CD4-positive, alpha-beta memory T cell (primary cell): Measurements from ENCODE around the gene EPHB1. TPM values are rescaled to one million over a fixed set of nuclear protein-coding genes. Genes with fewer than 3 reads are reported as not detected.
A peak's percentile ranks its signal among the peaks of the same experiment; 100 is the strongest.

Experiments
- CTCF ChIA-PET: fragments of 350-600 bp; sonication (Branson Sonifier 250); formaldehyde crosslinking; loops from one replicate; lab custom pipeline; 2021; ENCODE audit warnings: inconsistent platforms; ENCODE audit not compliant: partially characterized antibody; lab: Charles Lee
- POLR2A ChIA-PET: fragments of 350-600 bp; sonication (Branson Sonifier 250); formaldehyde crosslinking; loops from one replicate; lab custom pipeline; 2021; ENCODE audit not compliant: partially characterized antibody; lab: Charles Lee
- DNase-seq, 5 donors: peaks; one replicate each; pipeline versions ENCODE4 v3.0.0 to v3.0.0-alpha.2; 2020 to 2022; ENCODE audit warnings: mixed read lengths in 1 of 5
- H3K27ac ChIP-seq: one replicate; pipeline ENCODE4 v1.7.0; 2013; ENCODE audit warnings: low read depth, low read length
- H3K27me3 ChIP-seq: 2 replicates; pipeline ENCODE4 v1.7.0; 2013; ENCODE audit warnings: mild to moderate bottlenecking, low read length, moderate library complexity; ENCODE audit not compliant: insufficient read depth
- H3K36me3 ChIP-seq: 2 replicates; pipeline ENCODE4 v1.7.0; 2013; ENCODE audit warnings: mild to moderate bottlenecking, low read length, moderate library complexity; ENCODE audit not compliant: insufficient read depth
- H3K4me1 ChIP-seq: 2 replicates; pipeline ENCODE4 v1.7.0; 2013; ENCODE audit warnings: mild to moderate bottlenecking, low read length, moderate library complexity; ENCODE audit not compliant: insufficient read depth
- H3K4me3 ChIP-seq, 2 donors: one replicate each; pipeline ENCODE4 v1.7.0; 2013; ENCODE audit warnings: low read length in 2 of 2, mild to moderate bottlenecking in 1 of 2
- H3K9me3 ChIP-seq, 2 donors: one replicate each; pipeline ENCODE4 v1.7.0; 2013; ENCODE audit warnings: low read length in 2 of 2, control low read depth in 1 of 2; ENCODE audit not compliant: control insufficient read depth in 1 of 2
- H3K27ac Mint-ChIP-seq, 7 donors: one replicate each; pipeline ENCODE4 v1.8.0; 2020 to 2021; ENCODE audit warnings: mixed read lengths in 7 of 7, mild to moderate bottlenecking in 6 of 7, inconsistent platforms in 3 of 7, moderate library complexity in 3 of 7
- H3K27me3 Mint-ChIP-seq, 2 donors: one replicate each; pipeline ENCODE4 v1.8.0; 2020 to 2021; ENCODE audit warnings: mixed read lengths in 2 of 2
- H3K36me3 Mint-ChIP-seq, 2 donors: one replicate each; pipeline ENCODE4 v1.8.0; 2020 to 2021; ENCODE audit warnings: mixed read lengths in 2 of 2, inconsistent platforms in 1 of 2, mild to moderate bottlenecking in 1 of 2
- H3K4me1 Mint-ChIP-seq, 4 donors: one replicate each; pipeline ENCODE4 v1.8.0; 2020 to 2021; ENCODE audit warnings: mixed read lengths in 4 of 4, mild to moderate bottlenecking in 1 of 4
- H3K4me3 Mint-ChIP-seq, 8 donors: one replicate each; pipeline ENCODE4 v1.8.0; 2020 to 2021; ENCODE audit warnings: mixed read lengths in 8 of 8, mild to moderate bottlenecking in 7 of 8, moderate library complexity in 6 of 8, inconsistent platforms in 3 of 8
- H3K9me3 Mint-ChIP-seq, 8 donors: one replicate each; pipeline ENCODE4 v1.8.0; 2020 to 2021; ENCODE audit warnings: mixed read lengths in 8 of 8, mild to moderate bottlenecking in 5 of 8, inconsistent platforms in 3 of 8, moderate library complexity in 1 of 8
- intact Hi-C: fragments of 100-400 bp; cut with micrococcal nuclease; formaldehyde crosslinking; loops from one replicate; pipeline ENCODE4 v1.15.1; 2023
- polyA plus RNA-seq, 2 donors: library from polyadenylated mRNA; unstranded; fragments of 300-500 nt; fragmentation: Illumina TruSeq; gene quantifications; one replicate each; pipeline ENCODE4 v1.2.3, GENCODE V29; 2021
- total RNA-seq, 2 experiments: library from RNA; stranded (reverse); gene quantifications; one replicate each; pipeline ENCODE4 v1.2.3, GENCODE V29; 2021

EPHB1 gene
- under 1 TPM in 1 of 2 experiments, not detected in 1; 0.69 TPM for total RNA-seq
- under 1 TPM; 0.30 to 0.43 TPM for polyA plus RNA-seq

DNA sequence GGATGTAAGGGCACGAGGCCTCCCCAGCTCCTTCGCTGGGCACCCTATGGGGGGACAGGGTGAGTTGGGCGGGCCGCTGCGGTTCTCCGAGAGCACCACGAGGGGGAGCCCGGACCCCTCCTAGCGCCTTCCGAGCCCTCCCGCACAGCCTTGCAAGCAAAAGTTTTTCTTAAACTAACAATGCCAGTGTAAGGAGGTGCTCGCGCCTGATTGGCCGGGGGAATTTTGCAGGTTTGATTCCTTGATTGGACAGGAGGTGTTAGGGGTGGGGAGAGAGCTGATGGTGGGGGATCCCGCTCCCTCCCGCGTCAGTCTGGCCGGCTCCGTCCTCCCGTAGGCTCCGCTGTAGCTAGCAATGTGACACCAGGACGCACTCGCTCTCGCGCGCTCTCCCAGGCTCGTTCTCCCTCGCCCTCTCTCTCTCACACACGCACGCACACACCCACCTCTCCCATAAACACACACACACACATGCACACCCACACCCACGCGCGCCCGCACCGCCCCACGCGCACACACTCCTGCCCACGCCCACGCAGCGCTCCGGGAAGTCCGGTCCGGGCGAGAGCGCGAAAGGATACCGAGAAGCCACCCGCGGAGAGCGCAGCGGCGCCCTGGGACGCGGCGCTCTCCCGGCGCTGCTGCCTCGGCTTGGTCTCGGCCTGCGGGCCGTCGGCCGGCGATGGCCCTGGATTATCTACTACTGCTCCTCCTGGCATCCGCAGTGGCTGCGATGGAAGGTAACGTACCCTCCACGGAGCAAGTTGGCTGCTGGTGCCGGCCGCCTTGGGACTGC is at the start of gene EPHB1:
Gene EPHB1, plus strand, starts transcription at position 311 of the 796 bp plus-strand sequence.
- peak; percentile 29 to 44 (median 38) for DNase-seq
- peak within 1 kb of the TSS; percentile 83 to 92 (median 87) for H3K4me3 Mint-ChIP-seq
- Histone ChIP-seq H3K4me1 (no peaks in the 10 kb centered on the region), H3K27me3 (no peaks in the 10 kb centered on the region), H3K9me3 (no peaks in the 10 kb centered on the region), H3K27ac (no peak within 1 kb of the TSS), H3K36me3 (no peaks in the 10 kb centered on the region), H3K4me3 (peak within 1 kb of the TSS in 1 of 2 donors; percentile 28)
- intact Hi-C loops, result loop anchor here (5.0 kb wide), 1 partner anchor 1247 kb away; no protein-coding TSS in a partner anchor
- H3K27me3 Mint-ChIP-seq, result peaks cover 33 to 39% of the 10 kb centered on the region in 2 donors
- H3K27ac Mint-ChIP-seq, result peak within 1 kb of the TSS in 1 of 7 donors; percentile 67
- ChIA-PET POLR2A (no interaction called here), CTCF (interaction anchor here (0.5 to 1.5 kb wide), 4 partner anchors 9 to 1248 kb away, joined by 3 to 10 read pairs (median 3); no protein-coding TSS in a partner anchor)
- H3K36me3 Mint-ChIP-seq, result no peaks in the 10 kb centered on the region
- peaks cover 7 to 17% (median 11%) of the 10 kb centered on the region in 4 donors for H3K4me1 Mint-ChIP-seq
- H3K9me3 Mint-ChIP-seq, result no peaks in the 10 kb centered on the region

DNA sequence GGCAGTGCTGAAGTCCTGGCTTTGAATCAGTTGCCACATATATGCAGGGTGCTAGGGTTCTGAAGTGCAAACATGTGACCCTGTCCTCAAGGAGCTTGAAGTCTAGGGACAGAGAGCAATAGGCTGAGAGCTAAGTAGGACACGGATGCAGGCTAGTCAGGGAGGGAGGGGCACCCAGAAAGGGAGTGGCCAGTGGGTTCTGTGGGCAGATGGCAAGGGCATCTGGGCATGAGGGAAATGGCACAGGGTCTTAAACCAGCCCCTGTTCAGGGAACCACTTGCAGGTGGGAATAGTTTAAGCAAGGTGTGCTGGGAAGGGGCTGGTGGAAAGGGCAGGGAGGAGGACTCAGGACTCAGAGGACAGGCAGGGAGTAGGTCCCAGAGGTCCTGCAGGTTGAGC is 46.4 kb upstream of the EPHB1 start:
- Mint-ChIP-seq H3K4me3 (peak overlapping the region in 1 of 8 donors; percentile 7), H3K27me3 (peaks cover 2 to 7% of the 10 kb centered on the region in 2 donors), H3K4me1 (no peaks in the 10 kb centered on the region), H3K36me3 (no peaks in the 10 kb centered on the region), H3K27ac (no peak overlapping the region), H3K9me3 (peaks cover 0 to 3% (median 0%) of the 10 kb centered on the region in 8 donors)
- no peaks in the 10 kb centered on the region for H3K36me3 ChIP-seq
- intact Hi-C loops, result no loop called here
- H3K4me1 ChIP-seq, result no peaks in the 10 kb centered on the region
- ChIA-PET CTCF (no interaction called here), POLR2A (no interaction called here)
- no peak for DNase-seq
- no peak overlapping the region for H3K4me3 ChIP-seq
- H3K27me3 ChIP-seq, result no peaks in the 10 kb centered on the region
- H3K27ac ChIP-seq, result no peak overlapping the region
- H3K9me3 ChIP-seq, result no peaks in the 10 kb centered on the region

DNA sequence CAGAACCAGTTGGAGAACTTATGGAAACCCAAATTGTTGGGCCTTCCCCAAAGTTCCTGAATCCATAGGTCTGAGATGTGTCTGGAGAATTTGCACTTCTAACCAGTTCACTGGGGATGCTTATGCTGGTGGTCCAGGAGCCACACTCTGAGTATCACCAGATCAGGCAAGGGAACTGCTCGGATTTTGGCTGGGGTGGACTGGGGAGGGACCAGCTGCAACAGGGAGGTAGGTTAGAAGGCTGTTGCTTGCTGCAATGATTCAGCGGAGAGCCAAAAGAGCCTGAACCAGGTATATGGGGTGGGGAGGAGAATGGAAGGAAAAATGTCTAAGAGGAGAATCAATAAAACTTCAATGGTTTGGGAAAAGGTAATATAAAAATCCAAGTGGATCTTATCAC is 45.9 kb upstream of the EPHB1 start:
- Mint-ChIP-seq H3K27me3 (peaks cover 2 to 7% of the 10 kb centered on the region in 2 donors), H3K27ac (no peak overlapping the region), H3K9me3 (peaks cover 0 to 3% (median 0%) of the 10 kb centered on the region in 8 donors), H3K4me3 (no peak overlapping the region), H3K36me3 (no peaks in the 10 kb centered on the region), H3K4me1 (no peaks in the 10 kb centered on the region)
- Histone ChIP-seq H3K27me3 (no peaks in the 10 kb centered on the region), H3K36me3 (no peaks in the 10 kb centered on the region), H3K9me3 (no peaks in the 10 kb centered on the region), H3K27ac (no peak overlapping the region), H3K4me3 (no peak overlapping the region), H3K4me1 (no peaks in the 10 kb centered on the region)
- POLR2A ChIA-PET, result no interaction called here
- CTCF ChIA-PET, result no interaction called here
- no peak for DNase-seq
- intact Hi-C loops, result no loop called here

DNA sequence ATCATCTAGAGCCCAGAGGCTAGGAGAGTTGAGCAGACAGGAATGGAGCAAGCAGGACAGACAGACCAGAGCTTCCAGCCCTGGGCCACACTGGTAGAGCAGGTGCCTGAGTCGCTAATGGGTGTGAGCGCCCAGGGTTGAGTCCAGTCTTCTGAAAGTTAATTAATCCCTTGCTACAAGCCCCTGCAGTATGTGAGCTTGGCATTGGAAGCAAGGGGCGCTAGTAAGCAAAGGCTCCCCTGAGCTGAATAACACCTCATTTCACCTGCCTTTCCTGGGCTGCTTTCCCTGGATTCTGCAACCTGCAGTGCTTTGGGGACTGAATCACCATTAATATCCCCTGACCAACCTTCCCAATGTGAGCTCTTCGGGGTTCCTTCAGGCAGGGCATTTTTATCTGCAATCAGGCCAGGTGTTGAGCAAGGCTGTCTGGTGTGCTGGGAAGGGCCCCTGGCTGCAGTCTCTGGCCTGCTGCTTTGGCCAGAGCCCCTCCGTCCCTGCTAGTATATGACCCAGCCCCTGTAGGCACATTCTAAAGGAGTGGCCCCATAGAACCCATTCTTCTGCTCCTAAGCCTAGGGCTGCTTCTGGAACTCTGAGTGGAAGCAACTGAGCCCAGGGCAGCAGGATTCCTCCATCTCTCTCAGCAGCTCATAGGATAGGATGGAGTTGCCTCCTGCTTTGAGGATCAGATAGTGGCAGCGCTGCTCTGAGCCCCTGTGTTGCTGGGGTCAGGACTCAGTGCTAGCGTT is 45.1 kb upstream of the EPHB1 start:
- no peak for DNase-seq
- H3K9me3 ChIP-seq, result no peaks in the 10 kb centered on the region
- no peaks in the 10 kb centered on the region for H3K4me1 ChIP-seq
- Mint-ChIP-seq H3K4me3 (no peak overlapping the region), H3K9me3 (peaks cover 0 to 3% (median 0%) of the 10 kb centered on the region in 8 donors), H3K27ac (no peak overlapping the region), H3K4me1 (no peaks in the 10 kb centered on the region), H3K27me3 (peaks cover 2 to 7% of the 10 kb centered on the region in 2 donors), H3K36me3 (no peaks in the 10 kb centered on the region)
- ChIA-PET CTCF (no interaction called here), POLR2A (no interaction called here)
- no peaks in the 10 kb centered on the region for H3K27me3 ChIP-seq
- intact Hi-C loops, result no loop called here
- no peaks in the 10 kb centered on the region for H3K36me3 ChIP-seq
- H3K4me3 ChIP-seq, result no peak overlapping the region
- no peak overlapping the region for H3K27ac ChIP-seq

DNA sequence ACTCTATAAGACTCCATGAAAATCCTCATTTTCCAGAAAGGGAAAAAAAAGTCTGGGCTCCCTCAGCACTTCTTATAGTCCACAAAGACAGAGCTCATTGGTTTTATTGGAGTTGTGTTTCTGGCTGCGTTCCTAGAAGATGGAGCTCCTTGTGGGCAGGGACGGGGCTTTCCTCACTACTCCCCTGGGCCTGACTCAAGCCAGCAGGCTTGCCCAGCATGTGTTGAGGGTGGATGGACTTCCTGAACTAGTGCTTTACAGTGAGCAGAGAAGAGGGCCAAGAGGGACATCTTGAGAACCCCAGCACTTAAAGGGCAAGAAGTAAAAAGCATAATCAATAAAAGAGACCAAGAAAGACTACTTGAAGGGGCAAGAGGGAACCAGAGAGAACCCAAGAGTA is 43.2 kb upstream of the EPHB1 start:
- CTCF ChIA-PET, result no interaction called here
- intact Hi-C loops, result no loop called here
- Histone ChIP-seq H3K9me3 (no peaks in the 10 kb centered on the region), H3K4me3 (no peak overlapping the region), H3K27ac (no peak overlapping the region), H3K27me3 (no peaks in the 10 kb centered on the region), H3K36me3 (no peaks in the 10 kb centered on the region), H3K4me1 (no peaks in the 10 kb centered on the region)
- DNase-seq, result no peak
- Mint-ChIP-seq H3K27me3 (peaks cover 4 to 11% of the 10 kb centered on the region in 2 donors), H3K4me1 (no peaks in the 10 kb centered on the region), H3K9me3 (peaks cover 0 to 3% (median 0%) of the 10 kb centered on the region in 8 donors), H3K4me3 (no peak overlapping the region), H3K27ac (no peak overlapping the region), H3K36me3 (no peaks in the 10 kb centered on the region)
- POLR2A ChIA-PET, result no interaction called here

DNA sequence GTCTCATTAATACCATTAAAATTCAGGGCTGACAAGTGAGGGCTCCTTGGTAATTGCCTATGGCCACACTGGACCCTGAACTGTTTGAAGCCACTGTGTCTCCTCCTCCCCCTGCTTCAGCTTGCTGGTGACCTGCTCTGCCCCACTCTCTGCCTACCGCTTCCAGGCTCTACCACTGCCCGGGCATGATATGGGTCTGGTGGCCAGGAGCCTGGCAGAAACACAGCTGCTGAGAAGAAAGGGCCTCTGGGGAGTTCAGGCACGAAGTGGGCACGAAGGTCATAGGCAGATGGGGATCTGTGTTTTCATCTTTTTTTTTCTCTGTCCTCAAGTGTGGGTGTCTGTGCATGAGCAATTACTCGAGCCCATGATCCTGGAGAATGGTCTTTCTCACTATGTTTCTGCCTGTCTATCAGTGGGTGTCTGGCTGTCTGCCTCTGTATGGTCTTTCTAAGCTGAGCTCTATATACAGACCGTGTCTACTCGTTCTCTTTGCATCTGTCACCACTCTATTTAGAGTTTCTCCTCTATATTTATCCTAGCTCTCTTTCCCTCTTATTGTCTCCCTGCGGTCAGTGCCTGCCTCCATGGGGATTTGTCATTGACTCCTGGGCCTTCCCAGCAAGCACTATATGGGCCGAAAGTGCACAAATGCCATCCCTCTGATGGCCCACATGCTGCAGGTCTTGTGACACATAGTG is 42.1 kb upstream of the EPHB1 start:
- no peaks in the 10 kb centered on the region for H3K36me3 Mint-ChIP-seq
- intact Hi-C loops, result no loop called here
- POLR2A ChIA-PET, result no interaction called here
- H3K9me3 Mint-ChIP-seq, result peaks cover 0 to 3% (median 0%) of the 10 kb centered on the region in 8 donors
- H3K4me3 Mint-ChIP-seq, result no peak overlapping the region
- no peak for DNase-seq
- Histone ChIP-seq H3K27ac (no peak overlapping the region), H3K4me1 (no peaks in the 10 kb centered on the region), H3K4me3 (no peak overlapping the region), H3K9me3 (no peaks in the 10 kb centered on the region), H3K27me3 (no peaks in the 10 kb centered on the region), H3K36me3 (no peaks in the 10 kb centered on the region)
- H3K27ac Mint-ChIP-seq, result peak overlapping the region in 1 of 7 donors; percentile 3
- no peaks in the 10 kb centered on the region for H3K4me1 Mint-ChIP-seq
- peaks cover 4 to 13% of the 10 kb centered on the region in 2 donors for H3K27me3 Mint-ChIP-seq
- CTCF ChIA-PET, result no interaction called here
